BJ (cell line): Measurements from ENCODE around the gene BUD31. TPM values are rescaled to one million over a fixed set of nuclear protein-coding genes. Genes with fewer than 3 reads are reported as not detected.

Experiments
- CTCF ChIA-PET: fragments of 350-600 bp; formaldehyde crosslinking; extraction: SDS; loops from one replicate; lab custom pipeline; 2021; ENCODE audit warnings: antibody characterized with exemption, inconsistent platforms; lab: Yijun Ruan, JAX
- POLR2A ChIA-PET: fragments of 300-600 bp; sonication (Branson Sonifier 250); formaldehyde crosslinking; extraction: SDS; loops from one replicate; lab custom pipeline; 2021; ENCODE audit warnings: antibody characterized with exemption; lab: Charles Lee
- DNase-seq: peaks from one replicate; pipeline ENCODE4 v3.0.0-alpha.2; 2011; ENCODE audit warnings: low read depth
- H3K27me3 ChIP-seq: 2 replicates; pipeline ENCODE4 v1.6.0; 2011; ENCODE audit warnings: low read length; ENCODE audit not compliant: control insufficient read depth, insufficient read depth
- H3K36me3 ChIP-seq: 2 replicates; pipeline ENCODE4 v1.5.1; 2011; ENCODE audit warnings: low read length; ENCODE audit not compliant: control insufficient read depth, insufficient read depth
- H3K4me3 ChIP-seq: 2 replicates; pipeline ENCODE4 v1.5.1; 2011; ENCODE audit warnings: low read depth, mild to moderate bottlenecking, control low read depth, low read length
- polyA plus RNA-seq: library from polyadenylated mRNA; depleted of rRNA; stranded (reverse); fragments of >200 nt; gene quantifications from 2 replicates; pipeline ENCODE4 v1.2.3, GENCODE V29; 2011
- TF ChIP-seq, protein P1 (sequence below): IDR thresholded peaks from 2 replicates; pipeline ENCODE4 v1.5.1; 2011; ENCODE audit warnings: low read depth, mild to moderate bottlenecking, control low read depth, inconsistent platforms, low read length, moderate library complexity; ENCODE audit not compliant: insufficient read depth

Gene BUD31
- polyA plus RNA-seq, 1 experiment, result 85.2 TPM

DNA sequence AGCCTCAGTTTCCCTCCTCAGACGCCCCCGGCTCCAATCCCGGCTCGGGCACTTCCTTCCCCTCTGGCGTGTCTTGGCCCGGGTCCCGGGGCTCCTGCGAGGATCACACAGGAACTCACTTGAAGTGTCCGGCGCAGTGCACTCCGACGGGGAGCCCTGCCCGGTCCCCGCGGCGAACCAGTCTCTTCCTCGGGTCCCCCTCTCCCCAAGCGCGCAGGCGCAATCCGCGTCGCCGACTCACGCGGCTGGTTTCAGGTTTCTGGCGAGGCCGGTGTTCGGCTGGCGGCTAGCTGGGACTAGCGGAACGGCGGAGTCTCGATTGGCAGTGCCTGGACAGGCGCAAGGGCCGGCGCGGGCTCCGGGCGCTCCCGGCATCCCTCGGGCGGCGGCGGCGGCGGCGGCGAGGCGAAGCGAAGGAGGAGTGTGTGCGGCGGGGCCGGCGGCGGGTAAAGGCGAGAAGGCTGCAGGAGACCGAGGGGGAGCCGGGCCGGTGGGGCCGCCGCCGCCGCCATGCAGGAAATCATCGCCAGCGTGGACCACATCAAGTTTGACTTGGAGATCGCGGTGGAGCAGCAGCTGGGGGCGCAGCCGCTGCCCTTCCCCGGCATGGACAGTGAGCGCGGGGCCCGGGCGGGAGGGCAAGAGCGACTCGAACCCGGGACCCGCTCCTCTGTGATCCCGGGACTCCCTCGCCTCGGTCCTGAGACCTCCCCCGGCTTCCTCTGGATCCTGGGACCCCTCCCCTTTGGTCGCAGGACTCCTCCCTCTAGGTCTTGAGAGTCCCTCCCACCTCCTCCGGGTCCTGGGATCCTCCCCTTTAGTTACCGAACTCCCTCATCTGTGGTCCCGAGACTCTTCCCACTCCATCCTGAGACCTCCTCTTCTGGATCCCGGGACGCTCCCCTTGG is 30.1 kb downstream of the BUD31 start, which contains the start of the genes CPSF4 and PTCD1:
Gene CPSF4 (plus strand): TSS at position 371 of the 908 bp plus-strand sequence. CDS start 140 bp downstream, at position 511.
Gene PTCD1 (minus strand): TSS at position 226 of the 908 bp plus-strand sequence. CDS start 3,556 bp downstream, outside the sequence.
- H3K4me3 ChIP-seq, result peak within 1 kb of the TSS; percentile 88
- DNase-seq, result peak; percentile 73
- POLR2A ChIA-PET, result interaction anchor here (0.6 to 1.0 kb wide), 2 partner anchors 30 to 480 kb away, joined by 3 read pairs; partner anchors contain the start of genes BUD31 and PDAP1
- CTCF ChIA-PET, result interaction anchor here (2.2 kb wide), 1 partner anchor 23 kb away, joined by 7 read pairs; no protein-coding TSS in a partner anchor
- TF ChIP-seq, protein P1, sequence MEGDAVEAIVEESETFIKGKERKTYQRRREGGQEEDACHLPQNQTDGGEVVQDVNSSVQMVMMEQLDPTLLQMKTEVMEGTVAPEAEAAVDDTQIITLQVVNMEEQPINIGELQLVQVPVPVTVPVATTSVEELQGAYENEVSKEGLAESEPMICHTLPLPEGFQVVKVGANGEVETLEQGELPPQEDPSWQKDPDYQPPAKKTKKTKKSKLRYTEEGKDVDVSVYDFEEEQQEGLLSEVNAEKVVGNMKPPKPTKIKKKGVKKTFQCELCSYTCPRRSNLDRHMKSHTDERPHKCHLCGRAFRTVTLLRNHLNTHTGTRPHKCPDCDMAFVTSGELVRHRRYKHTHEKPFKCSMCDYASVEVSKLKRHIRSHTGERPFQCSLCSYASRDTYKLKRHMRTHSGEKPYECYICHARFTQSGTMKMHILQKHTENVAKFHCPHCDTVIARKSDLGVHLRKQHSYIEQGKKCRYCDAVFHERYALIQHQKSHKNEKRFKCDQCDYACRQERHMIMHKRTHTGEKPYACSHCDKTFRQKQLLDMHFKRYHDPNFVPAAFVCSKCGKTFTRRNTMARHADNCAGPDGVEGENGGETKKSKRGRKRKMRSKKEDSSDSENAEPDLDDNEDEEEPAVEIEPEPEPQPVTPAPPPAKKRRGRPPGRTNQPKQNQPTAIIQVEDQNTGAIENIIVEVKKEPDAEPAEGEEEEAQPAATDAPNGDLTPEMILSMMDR, result no peak
- H3K36me3 ChIP-seq, result peaks cover 6% of the 10 kb centered on the region
- no peaks in the 10 kb centered on the region for H3K27me3 ChIP-seq

DNA sequence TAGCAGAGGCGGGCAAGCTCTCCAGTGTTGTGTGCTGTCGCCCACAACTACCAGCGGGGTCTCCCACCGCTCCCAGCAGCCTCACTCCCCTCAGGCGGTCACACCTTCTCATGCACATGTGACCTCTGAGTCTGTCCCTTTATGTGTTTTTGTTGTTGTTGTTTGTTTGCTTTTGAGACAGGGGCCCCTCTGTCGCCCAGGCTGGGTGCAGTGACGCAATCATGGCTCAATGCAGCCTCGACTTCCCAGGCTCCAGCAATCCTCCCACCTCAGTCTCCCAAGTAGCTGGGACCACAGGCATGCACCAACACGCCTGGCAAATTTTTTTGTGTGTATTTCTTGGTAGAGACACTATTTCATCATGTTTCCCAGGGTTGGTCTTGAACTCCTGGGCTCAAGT is 31.4 kb downstream of the BUD31 start:
- CTCF ChIA-PET, result no interaction called here
- no peak for DNase-seq
- POLR2A ChIA-PET, result interaction anchor here (0.6 kb wide), 1 partner anchor 176 kb away, joined by 3 read pairs; the partner anchor contains the start of gene ZSCAN25
- Histone ChIP-seq H3K4me3 (peak overlapping the region; percentile 88), H3K36me3 (peaks cover 10% of the 10 kb centered on the region), H3K27me3 (no peaks in the 10 kb centered on the region)
- TF ChIP-seq, protein P1, result no peak

DNA sequence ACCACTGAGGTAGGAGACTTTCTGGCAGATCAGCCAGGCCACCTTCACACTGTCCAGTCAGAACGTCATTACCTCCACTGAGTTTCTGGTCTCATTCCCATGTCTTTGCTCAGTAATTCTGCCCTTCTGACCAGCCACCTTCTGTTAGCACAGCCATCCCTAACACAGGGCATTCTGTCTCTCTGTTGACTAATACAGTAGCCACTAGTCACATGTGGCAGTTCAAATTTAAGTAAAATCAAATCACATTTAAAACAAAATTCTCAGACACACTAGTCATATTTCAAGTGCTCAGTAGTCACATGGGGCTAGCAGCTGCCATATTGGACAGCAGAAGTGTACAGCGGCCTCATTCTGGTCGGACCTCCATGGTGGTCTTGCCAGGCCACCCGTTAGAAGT is 37.3 kb downstream of the BUD31 start:
- H3K4me3 ChIP-seq, result no peak overlapping the region
- ChIA-PET CTCF (no interaction called here), POLR2A (no interaction called here)
- no peak for DNase-seq
- peaks cover 38% of the 10 kb centered on the region for H3K36me3 ChIP-seq
- H3K27me3 ChIP-seq, result no peaks in the 10 kb centered on the region
- TF ChIP-seq, protein P1, result no peak

DNA sequence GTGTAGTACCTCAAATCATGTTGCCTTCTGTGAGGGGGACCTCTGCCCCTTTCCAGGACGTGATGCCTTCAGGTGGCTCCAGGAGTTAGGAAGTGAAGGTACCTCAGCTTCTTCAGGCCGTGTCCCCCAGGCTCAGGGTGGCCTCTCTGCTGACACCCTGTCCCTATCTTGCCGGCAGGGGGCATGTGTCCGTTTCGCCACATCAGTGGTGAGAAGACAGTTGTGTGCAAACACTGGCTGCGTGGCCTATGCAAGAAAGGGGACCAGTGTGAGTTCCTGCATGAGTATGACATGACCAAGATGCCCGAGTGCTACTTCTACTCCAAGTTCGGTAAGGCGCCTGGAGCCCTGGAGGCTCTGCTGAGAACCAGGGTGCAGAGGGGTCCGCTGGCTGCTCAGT is 39.2 kb downstream of the BUD31 start:
- Histone ChIP-seq H3K36me3 (peaks cover 42% of the 10 kb centered on the region), H3K4me3 (no peak overlapping the region), H3K27me3 (no peaks in the 10 kb centered on the region)
- ChIA-PET CTCF (interaction anchor here (1.1 to 1.5 kb wide), 2 partner anchors 13 to 32 kb away, joined by 3 read pairs; no protein-coding TSS in a partner anchor), POLR2A (no interaction called here)
- TF ChIP-seq, protein P1, result peak; percentile 25; the same call in 1 of the 2 replicates
- DNase-seq, result no peak

DNA sequence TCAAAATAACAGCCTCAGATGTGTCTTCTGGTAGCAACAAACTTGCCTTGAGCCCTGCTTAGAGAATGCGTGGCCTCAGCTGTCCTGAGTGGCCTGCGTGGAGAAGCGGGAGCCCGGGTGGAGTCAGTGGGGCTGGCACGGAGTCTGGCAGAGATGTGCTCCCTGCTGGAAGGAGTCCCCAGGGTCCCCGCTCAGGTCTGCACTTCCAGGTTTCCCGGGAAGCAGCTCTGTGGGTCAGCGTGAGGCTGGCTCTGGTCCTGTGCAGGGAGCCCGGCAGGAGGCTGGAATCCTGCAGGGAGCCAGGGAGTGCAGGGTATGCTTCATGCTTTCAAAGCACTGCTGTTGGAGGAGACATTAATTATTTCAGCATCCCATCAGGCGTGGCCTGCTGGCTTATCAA is 40.1 kb downstream of the BUD31 start:
- TF ChIP-seq, protein P1, result no peak
- Histone ChIP-seq H3K27me3 (no peaks in the 10 kb centered on the region), H3K4me3 (no peak overlapping the region), H3K36me3 (peaks cover 48% of the 10 kb centered on the region)
- ChIA-PET POLR2A (no interaction called here), CTCF (interaction anchor here (1.1 kb wide), 1 partner anchor 33 kb away, joined by 3 read pairs; no protein-coding TSS in a partner anchor)
- DNase-seq, result no peak
